GM21723 (cell line): ENCODE measurements around the gene INKA1.
A peak's percentile ranks its signal among the peaks of the same experiment; 100 is the strongest.
"Not testable (repeated sequence)": the region's sequence is repeated elsewhere in the genome, so short reads cannot be mapped to it uniquely, and the experiment has no call there.

Experiments used
- ATAC-seq: cut with Tn5 transposase; IDR thresholded peaks from one replicate; pipeline ENCODE4 v1.9.1; 2021; ENCODE audit warnings: mild to moderate bottlenecking, moderate library complexity; ENCODE audit not compliant: unreplicated experiment

Gene INKA1

GRCh38 chr3:49802719-49803464 lies at the start of gene INKA1:
Gene INKA1, plus strand, starts transcription at chr3:49803261. Its CDS starts 132 bp downstream, at chr3:49803393.
- peak; percentile 67 for ATAC-seq

DNA sequence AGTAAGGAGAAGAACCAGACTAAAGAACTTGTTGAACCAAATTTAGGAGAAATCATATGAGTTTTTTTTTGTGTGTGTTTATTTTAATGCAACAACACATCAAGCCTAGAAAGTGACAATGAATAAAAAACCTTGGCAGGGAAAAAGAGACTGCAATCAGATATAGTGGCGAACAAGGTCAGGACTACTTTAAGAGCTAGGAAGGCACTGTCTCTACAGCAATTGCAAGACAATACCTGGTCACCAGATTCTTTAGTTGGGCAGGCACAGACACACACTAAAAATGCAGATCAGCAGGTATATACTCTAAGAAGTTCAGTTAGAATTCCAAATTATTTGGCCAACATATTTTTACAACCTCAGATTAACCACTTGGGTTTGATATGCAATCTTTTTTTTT lies 48.5 kb upstream of the INKA1 start:
- ATAC-seq: no peak

- ATAC-seq: no peak
Measured at GRCh38 chr3:49756036-49756435, 47.0 kb upstream of the INKA1 start.

DNA sequence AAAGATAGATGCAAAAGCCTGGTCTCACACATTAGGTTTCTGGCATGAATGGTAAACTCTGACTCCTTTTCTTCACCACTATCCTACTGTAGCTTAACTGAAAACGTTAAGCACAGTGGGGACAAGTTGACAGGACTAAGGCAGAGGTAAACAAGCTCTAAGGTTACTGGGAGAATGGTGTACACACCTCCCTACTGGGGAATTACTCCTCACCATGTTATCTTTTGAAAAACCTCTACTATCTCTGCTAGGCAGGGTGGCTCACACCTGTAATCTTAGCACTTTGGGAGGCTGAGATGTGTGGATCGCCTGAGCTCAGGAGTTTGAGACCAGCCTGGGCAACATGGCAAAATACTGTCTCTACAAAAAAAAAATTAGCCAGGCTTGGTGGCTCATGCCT lies 45.9 kb upstream of the INKA1 start:
- ATAC-seq: no peak

DNA sequence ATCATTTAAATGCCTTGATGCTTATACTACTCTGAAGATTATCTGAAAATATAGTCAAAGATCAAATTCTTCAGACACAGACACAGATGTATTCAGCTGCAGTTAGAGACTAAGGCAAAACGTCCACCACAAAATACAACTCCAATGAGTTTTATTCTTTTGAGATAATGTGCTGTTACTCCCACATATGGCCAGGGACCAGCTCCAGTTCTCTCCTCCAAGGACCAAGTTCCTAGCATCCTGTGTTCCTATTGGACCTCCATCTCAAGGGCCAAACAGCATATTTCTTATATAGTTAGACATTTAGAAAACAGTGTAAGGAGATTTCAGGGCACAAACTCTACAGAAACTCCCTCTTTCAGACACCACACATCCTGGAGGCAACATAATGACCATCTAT lies 43.8 kb upstream of the INKA1 start:
- no peak for ATAC-seq

DNA sequence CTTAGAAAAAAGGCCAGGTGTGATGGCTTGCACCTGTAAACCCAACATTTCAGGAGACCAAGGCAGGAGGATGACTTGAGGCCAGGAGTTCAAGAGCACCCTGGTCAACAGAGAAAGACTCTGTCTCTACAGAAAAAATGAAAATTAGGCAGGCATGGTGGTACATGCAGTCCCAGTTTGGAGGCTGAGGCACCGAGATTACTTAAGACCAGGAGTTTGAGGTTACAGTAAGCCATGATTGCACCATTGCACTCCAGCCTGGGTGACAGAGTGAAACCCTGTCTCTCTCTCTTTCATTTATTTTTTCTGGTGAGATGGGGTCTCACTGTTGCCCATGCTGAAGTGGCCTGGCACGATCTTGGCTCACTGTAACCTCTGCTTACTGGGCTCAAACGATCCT lies 41.4 kb upstream of the INKA1 start:
- no peak for ATAC-seq

DNA sequence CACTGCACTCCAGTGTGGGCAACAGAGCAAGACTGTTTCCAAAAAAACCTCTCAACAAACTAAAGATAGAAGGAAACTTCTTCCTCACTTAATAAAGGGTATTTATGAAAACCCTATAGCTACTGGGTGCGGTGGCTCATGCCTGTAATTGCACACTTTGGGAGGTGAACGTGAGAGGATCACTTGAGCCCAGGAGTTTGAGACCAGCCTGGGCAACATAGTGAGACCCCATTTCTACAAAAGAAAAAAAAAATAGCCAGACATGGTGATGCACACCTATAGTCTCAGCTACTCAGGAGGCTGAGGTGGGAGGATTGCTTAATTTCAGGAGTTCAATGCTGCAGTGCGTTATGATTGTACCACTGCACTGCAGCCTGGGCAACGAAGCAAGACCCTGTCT lies 39.1 kb upstream of the INKA1 start:
- ATAC-seq: no peak

GRCh38 chr3:49769286-49769915 lies 33.7 kb upstream of the INKA1 start:
- ATAC-seq: no peak

GRCh38 chr3:49769926-49770325 lies 33.1 kb upstream of the INKA1 start:
- no peak for ATAC-seq

DNA sequence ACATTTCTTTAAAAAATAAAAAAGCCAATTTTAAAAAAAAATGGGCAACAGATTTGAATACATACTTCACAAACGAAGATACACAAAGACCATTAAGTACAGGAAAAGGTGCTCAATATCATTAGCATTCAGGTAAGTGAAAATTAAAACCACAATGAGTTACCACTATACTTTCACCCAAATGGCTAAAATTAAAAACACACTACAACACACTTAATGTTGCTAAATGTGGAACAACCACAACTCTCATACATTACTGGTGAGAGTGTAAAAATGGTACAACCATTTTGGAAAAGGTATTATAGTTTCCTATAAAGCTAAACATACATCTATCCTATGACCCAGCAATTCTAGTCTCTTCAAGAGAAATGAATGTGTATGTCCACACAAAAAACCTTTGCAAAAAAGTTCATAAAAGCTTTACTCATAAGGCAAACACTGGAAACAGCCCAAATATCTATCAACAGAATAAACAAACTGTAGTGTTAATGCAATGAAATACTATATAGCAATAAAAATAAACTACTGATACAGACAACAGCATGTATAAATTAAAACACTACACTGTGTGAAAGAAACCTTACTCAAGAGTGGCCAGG lies 31.6 kb upstream of the INKA1 start:
- no peak for ATAC-seq

GRCh38 chr3:49772703-49773102 lies 30.4 kb upstream of the INKA1 start:
- no peak for ATAC-seq

DNA sequence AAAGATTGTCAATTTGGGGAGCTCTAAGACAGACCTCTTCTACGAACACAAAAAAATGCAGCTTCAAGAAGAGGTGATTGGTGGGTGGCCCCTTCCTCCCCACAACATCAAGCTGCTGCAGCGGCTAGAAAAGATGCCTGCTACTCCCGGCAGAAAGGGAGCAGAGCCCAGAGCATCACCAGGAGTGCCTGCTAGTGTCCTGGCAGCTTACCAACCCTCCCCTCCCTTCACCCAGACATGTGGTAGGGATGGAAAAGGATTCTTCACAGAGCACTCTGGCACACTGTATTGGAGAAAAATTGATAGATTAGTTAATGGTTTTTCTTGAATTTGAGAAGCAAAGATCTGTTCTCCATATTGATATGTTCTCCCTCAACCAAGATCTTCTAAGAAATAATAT lies 27.5 kb upstream of the INKA1 start:
- no peak for ATAC-seq

DNA sequence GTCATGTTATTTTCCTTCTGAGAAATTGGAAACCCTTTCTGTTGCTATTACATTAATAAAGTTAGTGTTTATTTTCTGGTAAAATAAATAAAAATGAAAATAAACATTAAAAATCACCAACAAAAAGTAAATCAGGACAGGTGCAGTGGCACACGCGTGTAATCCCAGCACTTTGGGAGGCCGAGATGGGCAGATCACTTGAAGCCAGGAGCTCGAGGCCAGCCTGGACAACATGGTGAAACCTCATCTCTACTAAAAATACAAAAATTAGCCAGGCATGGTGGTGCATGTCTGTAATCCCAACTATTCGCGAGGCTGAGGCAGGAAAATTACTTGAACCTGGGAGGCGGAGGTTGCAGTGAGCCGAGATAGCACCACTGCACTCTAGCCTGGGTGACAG lies 27.0 kb upstream of the INKA1 start:
- not testable (repeated sequence) for ATAC-seq

DNA sequence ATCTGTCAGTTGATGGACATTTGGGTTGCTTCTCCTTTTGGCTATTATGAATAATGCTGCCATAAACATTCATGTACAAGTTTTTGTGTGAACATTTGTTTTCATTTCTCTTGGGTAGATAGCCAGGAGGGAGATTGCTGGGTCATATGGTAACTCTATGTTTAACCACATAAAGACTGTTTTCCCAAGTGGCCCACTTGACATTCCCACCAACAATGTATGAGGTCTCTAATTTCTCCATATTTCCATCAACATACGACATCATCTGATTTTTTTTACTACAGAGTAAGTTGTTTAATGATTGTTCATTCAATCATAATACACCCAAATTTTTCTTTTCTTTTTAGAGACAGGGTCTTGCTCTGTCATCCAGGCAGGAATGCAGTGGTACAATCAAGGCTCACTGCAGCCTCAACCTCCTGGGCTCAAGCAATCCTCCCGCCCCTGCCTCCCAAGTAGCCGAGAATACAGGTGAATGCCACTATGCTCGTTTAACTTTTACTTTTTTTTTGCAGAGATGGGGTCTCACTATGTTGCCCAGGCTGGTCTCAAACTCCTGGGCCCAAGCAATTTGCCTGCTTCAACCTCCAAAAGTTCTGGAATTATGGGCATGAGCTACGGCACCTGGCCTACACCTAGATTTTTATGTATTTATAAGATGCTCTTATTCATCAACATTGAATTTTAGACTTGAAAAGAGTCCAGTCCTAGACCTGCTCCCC lies 23.5 kb upstream of the INKA1 start:
- no peak for ATAC-seq

GRCh38 chr3:49780080-49780974 lies 22.7 kb upstream of the INKA1 start:
- no peak for ATAC-seq

- ATAC-seq: not testable (repeated sequence)
Measured at GRCh38 chr3:49780975-49781365, 22.1 kb upstream of the INKA1 start.

GRCh38 chr3:49781415-49782199 lies 21.5 kb upstream of the INKA1 start:
- no peak for ATAC-seq

- not testable (repeated sequence) for ATAC-seq
Measured at GRCh38 chr3:49782277-49782676, 20.8 kb upstream of the INKA1 start.

DNA sequence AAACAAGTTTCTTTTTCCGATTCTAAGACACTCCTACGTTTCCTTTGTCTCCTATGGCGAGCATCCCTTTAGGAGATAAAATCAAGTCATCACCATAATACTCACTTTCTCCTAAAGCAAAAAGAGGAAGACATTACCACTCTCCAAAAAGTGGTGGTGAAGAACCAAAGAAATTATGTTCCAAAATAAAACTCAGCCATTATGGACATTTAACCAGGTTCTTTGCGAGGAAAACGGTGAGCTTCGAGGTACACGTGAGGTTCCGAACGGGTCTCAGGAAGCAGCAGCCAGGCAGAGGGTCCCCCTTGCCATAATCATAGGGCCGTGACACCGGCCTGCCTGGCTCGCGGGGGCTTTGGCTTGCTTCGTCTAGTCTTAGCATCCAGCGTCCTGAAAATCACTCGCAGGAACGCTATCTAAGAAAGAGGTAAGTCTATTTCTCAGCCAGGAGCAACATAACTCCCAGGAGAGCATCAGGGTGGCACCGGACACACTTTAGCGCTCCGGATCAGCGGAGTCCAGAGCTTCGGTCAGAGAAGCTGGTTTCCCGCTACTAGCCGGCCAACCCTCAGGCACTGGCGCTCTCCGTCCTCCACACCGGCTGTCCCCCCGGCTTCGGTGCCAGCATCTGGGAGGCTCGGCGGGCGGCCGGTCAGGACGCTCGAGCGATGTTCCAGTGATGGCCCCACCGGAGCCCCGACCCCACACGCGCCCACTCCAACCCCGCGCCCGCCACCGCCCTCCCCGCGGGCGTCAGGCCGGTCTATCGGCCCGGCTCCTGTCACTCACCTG lies 17.3 kb upstream of the INKA1 start:
- ATAC-seq: peak; percentile 58
